GM13977 (cell line): ENCODE measurements around the gene NTRK2.

Experiments used
- DNase-seq: peaks from one replicate; pipeline ENCODE4 v3.0.0; 2012; ENCODE audit warnings: low spot score
- CTCF ChIP-seq: IDR thresholded peaks from 2 replicates; pipeline ENCODE4 v1.5.1; 2012; ENCODE audit warnings: mild to moderate bottlenecking, control low read depth; ENCODE audit not compliant: insufficient read depth; ENCODE audit errors: extremely low read depth, missing control alignments
- in situ Hi-C: fragments of 300-500 bp; cut with MboI; formaldehyde crosslinking; loops from one replicate; pipeline ENCODE4 v1.12.0; 2022; ENCODE audit warnings: low sequenced_read_pairs, low pct_unique_long_range_greater_than_20kb, mixed read lengths, inconsistent platforms; ENCODE audit not compliant: unreplicated experiment

Gene NTRK2

GRCh38 chr9:84843175-84843824, 173.8 kb downstream of the NTRK2 start:
- no peak for DNase-seq
- in situ Hi-C loops = no loop called here
- no peak for TF ChIP-seq CTCF

GRCh38 chr9:84845956-84846900, 176.7 kb downstream of the NTRK2 start:
- in situ Hi-C loops = no loop called here
- DNase-seq = no peak
- TF ChIP-seq CTCF = no peak

GRCh38 chr9:84846906-84847305, 177.4 kb downstream of the NTRK2 start:
- in situ Hi-C loops = no loop called here
- TF ChIP-seq CTCF = no peak
- no peak for DNase-seq

GRCh38 chr9:84849049-84849448, 179.5 kb downstream of the NTRK2 start:
- no peak for TF ChIP-seq CTCF
- in situ Hi-C loops = no loop called here
- no peak for DNase-seq

GRCh38 chr9:84850830-84851392, 181.4 kb downstream of the NTRK2 start:
- in situ Hi-C loops = no loop called here
- DNase-seq = no peak
- TF ChIP-seq CTCF = no peak

- in situ Hi-C loops = no loop called here
- DNase-seq = no peak
- no peak for TF ChIP-seq CTCF
Observed at GRCh38 chr9:84851935-84852585, 182.5 kb downstream of the NTRK2 start.
